Prostate gland (tissue), 2 donors: ENCODE data around the gene SIGLEC10. TPM values are rescaled to one million over a fixed set of nuclear protein-coding genes. Genes with fewer than 3 reads are reported as not detected.

Source experiments
- DNase-seq: peaks from one replicate; pipeline ENCODE4 v3.0.0-alpha.2; 2019; ENCODE audit warnings: low spot score
- H3K27ac ChIP-seq, 2 donors: fragments of 200-600 bp; sonication (generic); 2 replicates each; pipeline ENCODE4 v1.5.1; 2017 to 2019
- H3K27me3 ChIP-seq: fragments of 200-600 bp; sonication (generic); replicated peaks from 2 replicates; pipeline ENCODE4 v1.5.1; 2019; ENCODE audit not compliant: insufficient read depth
- H3K36me3 ChIP-seq, 2 donors: fragments of 200-600 bp; sonication (generic); 1 replicate in 1 of 2; 2 replicates in 1 of 2; pipeline versions ENCODE4 v1.5.1 to v1.8.1; 2017 to 2019
- H3K4me1 ChIP-seq: fragments of 200-600 bp; sonication (generic); replicated peaks from 2 replicates; pipeline ENCODE4 v1.5.1; 2019
- H3K4me3 ChIP-seq, 2 donors: fragments of 200-600 bp; sonication (generic); 2 replicates each; pipeline ENCODE4 v1.5.1; 2017 to 2019
- H3K9me3 ChIP-seq: fragments of 200-600 bp; sonication (generic); 2 replicates; pipeline ENCODE4 v1.5.1; 2017
- POLR2A ChIP-seq: fragments of 450-650 bp; IDR thresholded peaks from one replicate; pipeline ENCODE4 v1.6.1; 2016; ENCODE audit warnings: antibody characterized with exemption, mild to moderate bottlenecking
- POLR2AphosphoS5 ChIP-seq: sonication (generic); formaldehyde crosslinking; IDR thresholded peaks from one replicate; pipeline ENCODE4 v1.6.1; 2017; ENCODE audit warnings: antibody characterized with exemption
- WGBS: methylation state at CpG from one replicate; pipeline ENCODE4 v1.1.5; 2018; 5-methylcytosine and 5-hydroxymethylcytosine counted together
- intact Hi-C: fragments of 100-400 bp; cut with DNase I; formaldehyde crosslinking; loops from one replicate; pipeline ENCODE4 v1.14.2; 2022
- total RNA-seq, 2 donors: library from RNA; depleted of rRNA; stranded (reverse); fragments of >200 nt; gene quantifications; one replicate each; pipeline ENCODE4 v1.1.0, GENCODE V29; 2016
- TF ChIP-seq, protein P1 (sequence below), 4 experiments: fragments of 200-600 bp in 2 of 4; fragments of 450-650 bp in 2 of 4; sonication (generic) in 2 of 4; IDR thresholded peaks; 1 replicate in 3 of 4; 2 replicates in 1 of 4; pipeline ENCODE4 v1.5.1; 2016 to 2019; ENCODE audit warnings: antibody characterized with exemption in 4 of 4, mild to moderate bottlenecking in 2 of 4, moderate library complexity in 2 of 4

Gene SIGLEC10
- total RNA-seq, 2 donors from 2014 or later: 7.1 to 7.5 TPM

GRCh38 chr19:51434456-51434855 lies 17.0 kb upstream of the SIGLEC10 start:
- Histone ChIP-seq H3K27ac (no peak overlapping the region), H3K9me3 (no peaks in the 10 kb centered on the region), H3K4me1 (no peaks in the 10 kb centered on the region), H3K27me3 (no peaks in the 10 kb centered on the region), H3K36me3 (no peaks in the 10 kb centered on the region), H3K4me3 (no peak overlapping the region)
- TF ChIP-seq, protein P1, sequence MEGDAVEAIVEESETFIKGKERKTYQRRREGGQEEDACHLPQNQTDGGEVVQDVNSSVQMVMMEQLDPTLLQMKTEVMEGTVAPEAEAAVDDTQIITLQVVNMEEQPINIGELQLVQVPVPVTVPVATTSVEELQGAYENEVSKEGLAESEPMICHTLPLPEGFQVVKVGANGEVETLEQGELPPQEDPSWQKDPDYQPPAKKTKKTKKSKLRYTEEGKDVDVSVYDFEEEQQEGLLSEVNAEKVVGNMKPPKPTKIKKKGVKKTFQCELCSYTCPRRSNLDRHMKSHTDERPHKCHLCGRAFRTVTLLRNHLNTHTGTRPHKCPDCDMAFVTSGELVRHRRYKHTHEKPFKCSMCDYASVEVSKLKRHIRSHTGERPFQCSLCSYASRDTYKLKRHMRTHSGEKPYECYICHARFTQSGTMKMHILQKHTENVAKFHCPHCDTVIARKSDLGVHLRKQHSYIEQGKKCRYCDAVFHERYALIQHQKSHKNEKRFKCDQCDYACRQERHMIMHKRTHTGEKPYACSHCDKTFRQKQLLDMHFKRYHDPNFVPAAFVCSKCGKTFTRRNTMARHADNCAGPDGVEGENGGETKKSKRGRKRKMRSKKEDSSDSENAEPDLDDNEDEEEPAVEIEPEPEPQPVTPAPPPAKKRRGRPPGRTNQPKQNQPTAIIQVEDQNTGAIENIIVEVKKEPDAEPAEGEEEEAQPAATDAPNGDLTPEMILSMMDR (IDR thresholded peaks at IDR 0.05): no peak
- no peak for TF ChIP-seq POLR2A
- no peak for TF ChIP-seq POLR2AphosphoS5
- intact Hi-C loops: no loop called here
- DNase-seq: no peak
- 79% methylated on average over 1 of the region's 1 CpG for WGBS

DNA sequence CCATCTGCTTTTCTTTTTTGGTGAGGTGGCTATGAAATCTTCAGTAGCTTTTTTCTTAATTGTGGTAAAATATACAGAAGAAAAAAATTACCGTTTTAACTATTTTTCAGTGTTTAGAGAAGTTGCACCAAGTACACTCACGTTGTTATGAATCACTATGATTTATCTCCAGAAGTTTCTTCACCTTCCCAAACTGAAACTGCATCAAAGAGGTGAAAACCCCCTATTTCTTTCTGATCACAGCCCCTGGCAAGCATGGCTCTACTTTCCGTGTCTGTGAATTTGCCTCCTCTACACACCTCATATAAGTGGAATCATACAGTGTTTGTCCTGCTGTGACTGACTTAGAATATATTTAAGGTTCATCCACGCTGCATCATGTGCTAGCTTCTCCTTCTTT lies 15.6 kb upstream of the SIGLEC10 start:
- H3K4me3 ChIP-seq: no peak overlapping the region
- H3K4me1 ChIP-seq: no peaks in the 10 kb centered on the region
- WGBS: 47% methylated on average over 4 of the region's 4 CpGs
- H3K36me3 ChIP-seq: no peaks in the 10 kb centered on the region
- no peak for DNase-seq
- TF ChIP-seq POLR2AphosphoS5: no peak
- TF ChIP-seq POLR2A: no peak
- TF ChIP-seq, protein P1 (IDR thresholded peaks at IDR 0.05): no peak
- no peaks in the 10 kb centered on the region for H3K27me3 ChIP-seq
- H3K9me3 ChIP-seq: no peaks in the 10 kb centered on the region
- intact Hi-C loops: no loop called here
- no peak overlapping the region for H3K27ac ChIP-seq

DNA sequence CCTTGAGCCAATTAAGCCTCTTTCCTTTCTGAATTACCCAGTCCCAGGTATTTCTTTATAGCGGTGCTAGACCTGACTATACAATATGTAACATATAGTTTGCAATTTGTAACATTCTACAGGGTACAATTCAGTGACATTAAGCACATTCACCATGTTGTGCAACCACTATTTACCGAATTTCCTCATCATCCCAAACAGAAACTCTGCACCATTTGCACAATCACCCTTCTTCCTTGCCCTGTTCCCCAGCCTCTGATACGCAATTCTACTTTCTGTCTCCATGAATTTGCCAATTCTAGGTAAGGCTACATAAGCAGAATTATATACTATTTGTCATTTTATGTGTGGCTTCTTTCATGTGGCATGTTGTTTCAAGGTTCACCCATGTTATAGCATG lies 13.7 kb upstream of the SIGLEC10 start:
- DNase-seq: no peak
- no peaks in the 10 kb centered on the region for H3K4me1 ChIP-seq
- H3K27me3 ChIP-seq: no peaks in the 10 kb centered on the region
- H3K36me3 ChIP-seq: no peaks in the 10 kb centered on the region
- TF ChIP-seq, protein P1 (IDR thresholded peaks at IDR 0.05): no peak
- no peak overlapping the region for H3K4me3 ChIP-seq
- H3K9me3 ChIP-seq: no peaks in the 10 kb centered on the region
- no peak overlapping the region for H3K27ac ChIP-seq
- intact Hi-C loops: no loop called here
- WGBS: 59% methylated on average over 3 of the region's 3 CpGs

DNA sequence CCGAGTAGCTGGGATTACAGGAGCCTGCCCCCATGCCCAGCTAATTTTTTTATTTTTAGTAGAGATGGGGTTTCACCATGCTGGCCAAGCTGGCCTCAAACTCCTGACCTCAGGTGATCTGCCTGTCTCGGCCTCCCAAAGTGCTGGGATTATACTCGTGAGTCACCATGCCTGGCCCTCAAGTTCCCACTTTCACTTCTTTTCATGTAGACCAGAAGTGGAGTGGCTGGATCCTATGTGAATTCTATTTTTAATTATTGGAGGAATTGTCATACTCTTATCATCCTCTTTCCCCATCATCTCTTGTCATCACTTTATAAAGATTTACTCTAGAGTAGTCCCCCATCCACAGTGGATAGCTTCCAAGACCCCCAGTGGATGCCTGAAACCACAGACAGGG lies 12.8 kb upstream of the SIGLEC10 start:
- intact Hi-C loops: no loop called here
- H3K36me3 ChIP-seq: no peaks in the 10 kb centered on the region

GRCh38 chr19:51427201-51427600 lies 9.8 kb upstream of the SIGLEC10 start:
- WGBS: 55% methylated on average over 3 of the region's 3 CpGs
- Histone ChIP-seq H3K27ac (no peak overlapping the region), H3K9me3 (no peaks in the 10 kb centered on the region), H3K27me3 (no peaks in the 10 kb centered on the region), H3K4me1 (no peaks in the 10 kb centered on the region), H3K4me3 (no peak overlapping the region), H3K36me3 (no peaks in the 10 kb centered on the region)
- DNase-seq: no peak
- TF ChIP-seq, protein P1 (IDR thresholded peaks at IDR 0.05): no peak
- TF ChIP-seq POLR2A (no peak), POLR2AphosphoS5 (no peak)
- intact Hi-C loops: no loop called here

More for the DNA sequence above, 12.8 kb upstream of the SIGLEC10 start:
- Histone ChIP-seq H3K4me1 (no peaks in the 10 kb centered on the region), H3K27ac (no peak overlapping the region), H3K4me3 (no peak overlapping the region), H3K27me3 (no peaks in the 10 kb centered on the region), H3K9me3 (no peaks in the 10 kb centered on the region)
- DNase-seq: no peak
- WGBS: 64% methylated on average over 3 of the region's 3 CpGs
- TF ChIP-seq POLR2A (no peak), POLR2AphosphoS5 (no peak)
- TF ChIP-seq, protein P1 (IDR thresholded peaks at IDR 0.05): no peak
